ENCODE results near the gene CNGB1. TPM values are rescaled to one million over a fixed set of nuclear protein-coding genes. Genes with fewer than 3 reads are reported as not detected.

Gene CNGB1
- total RNA-seq, 1 donor from 2014 or later = not detected

- H3K27ac Mint-ChIP-seq (ENCODE audit: unreplicated experiment) = no peak overlapping the region
- no peak for TF ChIP-seq CTCF (IDR thresholded peaks at IDR 0.05; ENCODE audit: unreplicated experiment)
- DNase-seq (ENCODE audit: low spot score) = no peak
- no peaks in the 10 kb centered on the region for H3K4me1 Mint-ChIP-seq (ENCODE audit: unreplicated experiment)
- no peaks in the 10 kb centered on the region for H3K9me3 Mint-ChIP-seq (ENCODE audit: unreplicated experiment)
- H3K4me3 Mint-ChIP-seq (ENCODE audit: unreplicated experiment) = no peak overlapping the region
- H3K27me3 Mint-ChIP-seq (ENCODE audit: unreplicated experiment) = peaks cover 14% of the 10 kb centered on the region
- no peaks in the 10 kb centered on the region for H3K36me3 Mint-ChIP-seq (ENCODE audit: low read depth, unreplicated experiment)
These were observed 10.0 kb downstream of the CNGB1 start for GRCh38 chr16:57960826-57961472.

- TF ChIP-seq CTCF (IDR thresholded peaks at IDR 0.05; ENCODE audit: unreplicated experiment) = no peak
- Mint-ChIP-seq H3K4me1 (ENCODE audit: unreplicated experiment) (no peaks in the 10 kb centered on the region), H3K36me3 (ENCODE audit: low read depth, unreplicated experiment) (no peaks in the 10 kb centered on the region), H3K27ac (ENCODE audit: unreplicated experiment) (no peak overlapping the region), H3K4me3 (ENCODE audit: unreplicated experiment) (no peak overlapping the region), H3K27me3 (ENCODE audit: unreplicated experiment) (peaks cover 13% of the 10 kb centered on the region), H3K9me3 (ENCODE audit: unreplicated experiment) (no peaks in the 10 kb centered on the region)
- DNase-seq (ENCODE audit: low spot score) = no peak
These were observed 10.6 kb downstream of the CNGB1 start for GRCh38 chr16:57960310-57960709.

- DNase-seq (ENCODE audit: low spot score) = no peak
- Mint-ChIP-seq H3K9me3 (ENCODE audit: unreplicated experiment) (no peaks in the 10 kb centered on the region), H3K27me3 (ENCODE audit: unreplicated experiment) (peaks cover 11% of the 10 kb centered on the region), H3K4me3 (ENCODE audit: unreplicated experiment) (no peak overlapping the region), H3K4me1 (ENCODE audit: unreplicated experiment) (no peaks in the 10 kb centered on the region), H3K27ac (ENCODE audit: unreplicated experiment) (no peak overlapping the region), H3K36me3 (ENCODE audit: low read depth, unreplicated experiment) (no peaks in the 10 kb centered on the region)
- no peak for TF ChIP-seq CTCF (IDR thresholded peaks at IDR 0.05; ENCODE audit: unreplicated experiment)
These were observed 11.1 kb downstream of the CNGB1 start for GRCh38 chr16:57959804-57960203.

- peaks cover 11% of the 10 kb centered on the region for H3K27me3 Mint-ChIP-seq (ENCODE audit: unreplicated experiment)
- H3K9me3 Mint-ChIP-seq (ENCODE audit: unreplicated experiment) = no peaks in the 10 kb centered on the region
- H3K4me1 Mint-ChIP-seq (ENCODE audit: unreplicated experiment) = no peaks in the 10 kb centered on the region
- no peak for TF ChIP-seq CTCF (IDR thresholded peaks at IDR 0.05; ENCODE audit: unreplicated experiment)
- no peak for DNase-seq (ENCODE audit: low spot score)
- H3K27ac Mint-ChIP-seq (ENCODE audit: unreplicated experiment) = no peak overlapping the region
- no peaks in the 10 kb centered on the region for H3K36me3 Mint-ChIP-seq (ENCODE audit: low read depth, unreplicated experiment)
- no peak overlapping the region for H3K4me3 Mint-ChIP-seq (ENCODE audit: unreplicated experiment)
These were observed 11.8 kb downstream of the CNGB1 start for GRCh38 chr16:57959121-57959520.

GRCh38 chr16:57958544-57958943 is 12.4 kb downstream of the CNGB1 start:
- no peak for DNase-seq (ENCODE audit: low spot score)
- H3K36me3 Mint-ChIP-seq (ENCODE audit: low read depth, unreplicated experiment) = no peaks in the 10 kb centered on the region
- no peak overlapping the region for H3K27ac Mint-ChIP-seq (ENCODE audit: unreplicated experiment)
- no peaks in the 10 kb centered on the region for H3K9me3 Mint-ChIP-seq (ENCODE audit: unreplicated experiment)
- no peaks in the 10 kb centered on the region for H3K4me1 Mint-ChIP-seq (ENCODE audit: unreplicated experiment)
- no peak for TF ChIP-seq CTCF (IDR thresholded peaks at IDR 0.05; ENCODE audit: unreplicated experiment)
- peaks cover 12% of the 10 kb centered on the region for H3K27me3 Mint-ChIP-seq (ENCODE audit: unreplicated experiment)
- no peak overlapping the region for H3K4me3 Mint-ChIP-seq (ENCODE audit: unreplicated experiment)
